Lower lobe of right lung (tissue), 2 donors: ENCODE data around the gene LRFN3. TPM values are rescaled to one million over a fixed set of nuclear protein-coding genes. Genes with fewer than 3 reads are reported as not detected.
"Not testable (repeated sequence)": the region's sequence is repeated elsewhere in the genome, so short reads cannot be mapped to it uniquely, and the experiment has no call there.

ENCODE experiments used
- ATAC-seq, 2 donors: fragments of 200-7000 bp; cut with Tn5 transposase; one replicate each; pipeline ENCODE4 v1.9.1; 2020 to 2022; ENCODE audit warnings: mild to moderate bottlenecking in 2 of 2, moderate library complexity in 2 of 2
- DNase-seq: peaks from one replicate; pipeline ENCODE4 v3.0.0-alpha.2; 2020
- H3K27ac ChIP-seq: fragments of 200-600 bp; one replicate; pipeline ENCODE4 v1.8.0; 2022
- H3K27me3 ChIP-seq: fragments of 200-600 bp; one replicate; pipeline ENCODE4 v1.8.0; 2022; ENCODE audit warnings: low read depth
- H3K36me3 ChIP-seq: fragments of 200-600 bp; one replicate; pipeline ENCODE4 v1.8.0; 2022; ENCODE audit warnings: mild to moderate bottlenecking
- H3K4me1 ChIP-seq: fragments of 200-600 bp; one replicate; pipeline ENCODE4 v1.8.0; 2022
- H3K4me3 ChIP-seq: fragments of 200-600 bp; one replicate; pipeline ENCODE4 v1.8.0; 2022; ENCODE audit warnings: mild to moderate bottlenecking
- H3K9me3 ChIP-seq: fragments of 200-600 bp; one replicate; pipeline ENCODE4 v1.8.0; 2022
- intact Hi-C: fragments of 100-400 bp; cut with DNase I; formaldehyde crosslinking; loops from one replicate; pipeline ENCODE4 v1.11.0; 2022
- total RNA-seq: library from RNA; stranded (reverse); fragmentation: NEBNext Ultra II Directional; extraction: Animal tissue kit (Norgen Biotek cat#: 25700); gene quantifications from one replicate; pipeline ENCODE4 v1.2.1, GENCODE V29; 2021
- TF ChIP-seq, protein P1 (sequence below): fragments of 200-600 bp; IDR thresholded peaks from one replicate; pipeline ENCODE4 v1.8.0; 2022; ENCODE audit warnings: antibody characterized with exemption, mild to moderate bottlenecking
- donor health status: DM: no; HTN: yes; CAD: no; lungs with severe emphysema.

Gene LRFN3
- total RNA-seq, 1 donor from 2014 or later: 14.6 TPM

- Histone ChIP-seq H3K4me3 (no peak overlapping the region), H3K4me1 (peaks cover 7% of the 10 kb centered on the region), H3K9me3 (no peaks in the 10 kb centered on the region), H3K27ac (no peak overlapping the region), H3K36me3 (no peaks in the 10 kb centered on the region), H3K27me3 (peaks cover 29% of the 10 kb centered on the region)
- no peak for DNase-seq
- intact Hi-C loops: no loop called here
- TF ChIP-seq, protein P1, sequence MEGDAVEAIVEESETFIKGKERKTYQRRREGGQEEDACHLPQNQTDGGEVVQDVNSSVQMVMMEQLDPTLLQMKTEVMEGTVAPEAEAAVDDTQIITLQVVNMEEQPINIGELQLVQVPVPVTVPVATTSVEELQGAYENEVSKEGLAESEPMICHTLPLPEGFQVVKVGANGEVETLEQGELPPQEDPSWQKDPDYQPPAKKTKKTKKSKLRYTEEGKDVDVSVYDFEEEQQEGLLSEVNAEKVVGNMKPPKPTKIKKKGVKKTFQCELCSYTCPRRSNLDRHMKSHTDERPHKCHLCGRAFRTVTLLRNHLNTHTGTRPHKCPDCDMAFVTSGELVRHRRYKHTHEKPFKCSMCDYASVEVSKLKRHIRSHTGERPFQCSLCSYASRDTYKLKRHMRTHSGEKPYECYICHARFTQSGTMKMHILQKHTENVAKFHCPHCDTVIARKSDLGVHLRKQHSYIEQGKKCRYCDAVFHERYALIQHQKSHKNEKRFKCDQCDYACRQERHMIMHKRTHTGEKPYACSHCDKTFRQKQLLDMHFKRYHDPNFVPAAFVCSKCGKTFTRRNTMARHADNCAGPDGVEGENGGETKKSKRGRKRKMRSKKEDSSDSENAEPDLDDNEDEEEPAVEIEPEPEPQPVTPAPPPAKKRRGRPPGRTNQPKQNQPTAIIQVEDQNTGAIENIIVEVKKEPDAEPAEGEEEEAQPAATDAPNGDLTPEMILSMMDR: no peak
- ATAC-seq: no peak
Observed at GRCh38 chr19:35955881-35956634, 19.9 kb downstream of the LRFN3 start.

- H3K9me3 ChIP-seq, H3K4me1 ChIP-seq, intact Hi-C loops, H3K4me3 ChIP-seq, ATAC-seq, DNase-seq, H3K27ac ChIP-seq, H3K36me3 ChIP-seq: not testable (repeated sequence)
- peaks cover 39% of the 10 kb centered on the region for H3K27me3 ChIP-seq
Observed at GRCh38 chr19:35957411-35957810, 21.2 kb downstream of the LRFN3 start.

- H3K27ac ChIP-seq: no peak overlapping the region
Observed at GRCh38 chr19:35958660-35959039, 22.5 kb downstream of the LRFN3 start.

GRCh38 chr19:35959040-35959967 is 23.1 kb downstream of the LRFN3 start:
- peak overlapping the region; percentile 24 for H3K27ac ChIP-seq
- DNase-seq: peak; percentile 83
- TF ChIP-seq, protein P1: peak; percentile 45
- intact Hi-C loops: no loop called here
- peak overlapping the region; percentile 36 for H3K4me3 ChIP-seq
- H3K36me3 ChIP-seq: no peaks in the 10 kb centered on the region
- no peaks in the 10 kb centered on the region for H3K9me3 ChIP-seq
- peaks cover 47% of the 10 kb centered on the region for H3K27me3 ChIP-seq
- H3K4me1 ChIP-seq: peaks cover 7% of the 10 kb centered on the region
- ATAC-seq: peak; percentile 91

More at GRCh38 chr19:35958660-35959039, 22.5 kb downstream of the LRFN3 start:
- H3K9me3 ChIP-seq: no peaks in the 10 kb centered on the region
- H3K36me3 ChIP-seq: no peaks in the 10 kb centered on the region
- no peak for ATAC-seq
- peaks cover 43% of the 10 kb centered on the region for H3K27me3 ChIP-seq
- DNase-seq: no peak
- peaks cover 7% of the 10 kb centered on the region for H3K4me1 ChIP-seq
- intact Hi-C loops: no loop called here
- peak overlapping the region; percentile 36 for H3K4me3 ChIP-seq
- TF ChIP-seq, protein P1: no peak

- no peak for DNase-seq
- Histone ChIP-seq H3K4me3 (no peak overlapping the region), H3K4me1 (peaks cover 7% of the 10 kb centered on the region), H3K27me3 (peaks cover 53% of the 10 kb centered on the region), H3K9me3 (no peaks in the 10 kb centered on the region), H3K36me3 (no peaks in the 10 kb centered on the region), H3K27ac (no peak overlapping the region)
- intact Hi-C loops: no loop called here
- TF ChIP-seq, protein P1: no peak
- ATAC-seq: peak in 1 of 2 donors; percentile 12
Observed at GRCh38 chr19:35959968-35960320, 23.8 kb downstream of the LRFN3 start.
